ENCODE data around the gene OR4D10.

Gene OR4D10

DNA sequence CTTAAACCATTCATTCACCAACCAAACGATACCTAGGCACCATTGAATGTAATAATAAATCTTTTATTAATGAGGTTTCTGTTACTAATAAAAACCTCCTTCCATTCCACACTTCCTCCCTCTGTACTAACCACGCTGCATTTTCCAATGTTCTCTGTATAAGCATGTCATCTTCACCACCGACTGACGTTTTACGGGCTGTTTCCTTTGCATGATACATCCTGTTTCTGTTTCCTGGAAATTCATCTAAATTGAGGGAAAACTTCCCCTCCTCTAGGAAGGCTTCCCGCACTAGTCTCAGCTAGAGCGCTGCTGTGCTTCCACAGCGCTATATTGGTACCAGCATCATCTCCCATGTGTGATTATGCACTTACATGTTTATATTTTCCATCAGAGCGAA is 2.1 kb downstream of the OR4D10 start:
- no peak for DNase-seq (ENCODE audit: low read depth)
- TF ChIP-seq, protein P1, sequence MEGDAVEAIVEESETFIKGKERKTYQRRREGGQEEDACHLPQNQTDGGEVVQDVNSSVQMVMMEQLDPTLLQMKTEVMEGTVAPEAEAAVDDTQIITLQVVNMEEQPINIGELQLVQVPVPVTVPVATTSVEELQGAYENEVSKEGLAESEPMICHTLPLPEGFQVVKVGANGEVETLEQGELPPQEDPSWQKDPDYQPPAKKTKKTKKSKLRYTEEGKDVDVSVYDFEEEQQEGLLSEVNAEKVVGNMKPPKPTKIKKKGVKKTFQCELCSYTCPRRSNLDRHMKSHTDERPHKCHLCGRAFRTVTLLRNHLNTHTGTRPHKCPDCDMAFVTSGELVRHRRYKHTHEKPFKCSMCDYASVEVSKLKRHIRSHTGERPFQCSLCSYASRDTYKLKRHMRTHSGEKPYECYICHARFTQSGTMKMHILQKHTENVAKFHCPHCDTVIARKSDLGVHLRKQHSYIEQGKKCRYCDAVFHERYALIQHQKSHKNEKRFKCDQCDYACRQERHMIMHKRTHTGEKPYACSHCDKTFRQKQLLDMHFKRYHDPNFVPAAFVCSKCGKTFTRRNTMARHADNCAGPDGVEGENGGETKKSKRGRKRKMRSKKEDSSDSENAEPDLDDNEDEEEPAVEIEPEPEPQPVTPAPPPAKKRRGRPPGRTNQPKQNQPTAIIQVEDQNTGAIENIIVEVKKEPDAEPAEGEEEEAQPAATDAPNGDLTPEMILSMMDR (IDR thresholded peaks at IDR 0.05; ENCODE audit: low read depth, low read length, missing control alignments): no peak
- in situ Hi-C loops (cut with HindIII; ENCODE audit: low sequenced_read_pairs): no loop called here
- no peak overlapping the region for H3K4me3 ChIP-seq (ENCODE audit: low read depth, low read length)

DNA sequence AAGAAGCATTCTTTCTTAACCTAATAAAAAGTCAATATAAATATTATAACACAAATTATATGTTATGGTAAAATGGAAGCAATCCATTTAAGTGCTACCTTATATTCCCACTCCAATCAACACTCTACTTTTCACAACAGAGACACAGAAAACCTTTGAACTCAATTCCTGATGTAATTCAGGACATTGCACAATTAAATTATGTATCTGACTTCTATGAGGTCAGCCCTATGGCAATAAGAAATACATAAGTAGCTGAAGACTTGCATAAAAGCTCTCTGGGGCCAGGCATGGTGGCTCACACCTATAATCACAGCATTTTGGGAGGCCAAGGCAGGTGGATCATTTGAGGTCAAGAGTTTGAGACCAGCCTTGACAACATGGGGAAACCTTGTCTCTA is 6.8 kb downstream of the OR4D10 start:
- H3K4me3 ChIP-seq (ENCODE audit: low read depth, low read length): no peak overlapping the region
- TF ChIP-seq, protein P1 (IDR thresholded peaks at IDR 0.05; ENCODE audit: low read depth, low read length, missing control alignments): no peak
- in situ Hi-C loops (cut with HindIII; ENCODE audit: low sequenced_read_pairs): no loop called here
- DNase-seq (ENCODE audit: low read depth): no peak

DNA sequence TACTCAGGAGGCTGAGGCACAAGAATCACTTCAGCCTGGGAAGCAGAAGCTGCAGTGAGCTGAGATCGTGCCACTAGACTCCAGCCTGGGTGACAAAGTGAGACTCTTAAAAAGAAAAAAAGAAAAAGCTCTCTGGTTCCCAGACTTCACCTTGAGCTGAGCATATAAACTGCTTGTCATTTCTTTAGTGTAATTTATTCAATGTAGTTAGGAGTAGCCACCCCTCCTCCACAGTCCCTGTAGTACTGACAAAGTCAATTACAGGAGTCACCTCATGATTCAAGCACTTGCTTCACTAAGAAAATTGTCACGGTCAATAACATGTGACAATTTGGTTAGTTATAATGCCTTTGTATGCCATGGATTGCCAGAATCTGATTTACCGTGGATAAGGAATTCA is 7.2 kb downstream of the OR4D10 start:
- TF ChIP-seq, protein P1 (IDR thresholded peaks at IDR 0.05; ENCODE audit: low read depth, low read length, missing control alignments): no peak
- no peak overlapping the region for H3K4me3 ChIP-seq (ENCODE audit: low read depth, low read length)
- no peak for DNase-seq (ENCODE audit: low read depth)
- in situ Hi-C loops (cut with HindIII; ENCODE audit: low sequenced_read_pairs): no loop called here

DNA sequence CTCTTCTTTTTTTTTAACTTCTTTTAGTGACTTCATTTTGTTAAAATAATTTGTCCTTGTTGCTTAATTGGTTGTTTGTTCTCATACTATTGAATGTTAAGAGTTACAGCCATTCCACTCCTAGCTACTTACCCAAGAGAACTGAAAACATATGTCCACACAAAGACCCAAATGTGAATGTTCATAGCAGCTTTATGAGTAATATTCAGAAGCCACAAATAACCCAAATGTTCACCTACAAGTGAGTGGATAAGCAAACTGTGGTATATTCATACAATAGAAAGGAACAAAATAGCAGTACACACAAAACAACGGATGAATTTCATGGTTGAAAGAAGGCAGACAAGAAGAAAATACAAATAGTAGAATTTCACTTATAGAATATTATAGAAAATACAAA is 28.8 kb downstream of the OR4D10 start:
- TF ChIP-seq, protein P1 (IDR thresholded peaks at IDR 0.05; ENCODE audit: low read depth, low read length, missing control alignments): no peak
- H3K4me3 ChIP-seq (ENCODE audit: low read depth, low read length): no peak overlapping the region
- in situ Hi-C loops (cut with HindIII; ENCODE audit: low sequenced_read_pairs): no loop called here
- DNase-seq (ENCODE audit: low read depth): no peak

DNA sequence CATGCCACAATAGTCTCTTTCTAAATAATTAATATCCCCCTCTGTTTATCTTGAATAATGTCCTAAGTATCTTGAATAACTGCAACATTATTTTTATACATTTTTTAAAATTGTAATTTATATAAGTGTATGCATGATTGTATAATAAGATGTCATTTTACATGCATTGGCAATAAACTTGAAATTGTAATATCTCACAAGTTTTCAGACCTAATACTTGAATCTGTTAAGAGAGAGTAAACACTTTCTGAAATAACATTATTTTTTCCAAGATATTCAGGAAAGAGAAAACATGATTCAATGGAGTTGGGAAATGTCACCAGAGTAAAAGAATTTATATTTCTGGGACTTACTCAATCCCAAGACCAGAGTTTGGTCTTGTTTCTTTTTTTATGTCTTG is 30.2 kb downstream of the OR4D10 start, which contains the start of gene OR4D11:
TSS of gene OR4D11 (plus strand) at position 301 of the 400 bp plus-strand sequence. CDS start at position 301, 0 bp downstream.
- in situ Hi-C loops (cut with HindIII; ENCODE audit: low sequenced_read_pairs): no loop called here
- no peak within 1 kb of the TSS for H3K4me3 ChIP-seq (ENCODE audit: low read depth, low read length)
- TF ChIP-seq, protein P1 (IDR thresholded peaks at IDR 0.05; ENCODE audit: low read depth, low read length, missing control alignments): no peak
- no peak for DNase-seq (ENCODE audit: low read depth)

DNA sequence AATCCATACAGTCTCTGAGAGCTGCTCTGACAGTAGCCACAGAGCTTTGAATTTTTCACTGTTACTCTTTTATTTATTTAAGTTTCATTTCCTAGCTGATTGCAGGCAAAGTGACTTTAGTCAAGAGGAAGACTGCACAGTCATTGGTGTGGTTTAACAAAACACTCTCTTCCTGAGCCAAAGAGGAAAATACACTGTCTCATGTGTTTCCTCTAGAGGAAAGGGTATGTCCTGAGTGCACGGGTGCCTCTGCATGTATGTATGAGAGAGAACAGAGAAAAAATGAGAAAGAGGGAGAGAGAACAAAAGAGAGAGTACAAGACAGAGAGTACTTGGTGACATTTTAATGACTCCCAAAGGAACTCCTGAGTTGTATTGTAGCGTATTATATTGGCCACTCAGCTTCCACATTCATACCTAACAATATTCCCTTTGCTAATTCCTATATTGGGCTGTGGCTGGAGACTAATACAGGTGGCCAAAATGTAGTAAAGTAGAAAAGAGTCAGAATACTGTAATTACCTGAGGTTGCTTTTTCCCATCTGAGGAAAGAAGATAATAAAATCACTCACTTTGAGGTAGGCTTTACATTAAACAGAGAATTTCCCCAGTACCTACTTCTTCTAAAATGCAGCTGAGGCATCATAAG is 38.0 kb downstream of the OR4D10 start, which contains the start of gene OR4D9:
TSS of gene OR4D9 (plus strand) at position 599 of the 649 bp plus-strand sequence. CDS start 3,374 bp downstream, outside the sequence.
- no peak for DNase-seq (ENCODE audit: low read depth)
- TF ChIP-seq, protein P1 (IDR thresholded peaks at IDR 0.05; ENCODE audit: low read depth, low read length, missing control alignments): no peak
- H3K4me3 ChIP-seq (ENCODE audit: low read depth, low read length): no peak within 1 kb of the TSS
- in situ Hi-C loops (cut with HindIII; ENCODE audit: low sequenced_read_pairs): no loop called here
